Measurements from ENCODE around the gene UBAC2. TPM values are rescaled to one million over a fixed set of nuclear protein-coding genes. Genes with fewer than 3 reads are reported as not detected.

Gene UBAC2
- total RNA-seq, 1 donor from 2014 or later = 34.0 TPM

- intact Hi-C loops (cut with DNase I) = loop anchor here (5.0 kb wide), 1 partner anchor 254 kb away; no protein-coding TSS in a partner anchor
- DNase-seq (ENCODE audit: low spot score) (no peak), ATAC-seq (no peak)
These were observed 22.0 kb upstream of the UBAC2 start for GRCh38 chr13:99178636-99179035.

- intact Hi-C loops (cut with DNase I) = loop anchor here (5.0 kb wide), 1 partner anchor 253 kb away; no protein-coding TSS in a partner anchor
These were observed 21.2 kb upstream of the UBAC2 start for GRCh38 chr13:99179460-99179859.

GRCh38 chr13:99182439-99182838 lies 18.2 kb upstream of the UBAC2 start:
- intact Hi-C loops (cut with DNase I) = no loop called here
- ATAC-seq = no peak
- DNase-seq (ENCODE audit: low spot score) = no peak

More at GRCh38 chr13:99179460-99179859, 21.2 kb upstream of the UBAC2 start:
- ATAC-seq = no peak
- DNase-seq (ENCODE audit: low spot score) = no peak

GRCh38 chr13:99185606-99186005 lies 15.0 kb upstream of the UBAC2 start:
- ATAC-seq (no peak), DNase-seq (ENCODE audit: low spot score) (no peak)
- intact Hi-C loops (cut with DNase I) = no loop called here

- ATAC-seq (no peak), DNase-seq (ENCODE audit: low spot score) (no peak)
- intact Hi-C loops (cut with DNase I) = no loop called here
These were observed 10.3 kb upstream of the UBAC2 start for GRCh38 chr13:99190147-99190985.

- ATAC-seq (no peak), DNase-seq (ENCODE audit: low spot score) (no peak)
- intact Hi-C loops (cut with DNase I) = no loop called here
These were observed 9.2 kb upstream of the UBAC2 start for GRCh38 chr13:99191336-99191899.

GRCh38 chr13:99191900-99192399 lies 8.7 kb upstream of the UBAC2 start:
- no peak for DNase-seq (ENCODE audit: low spot score)
- intact Hi-C loops (cut with DNase I) = no loop called here
- no peak for ATAC-seq

- intact Hi-C loops (cut with DNase I) = no loop called here
- DNase-seq (ENCODE audit: low spot score) (no peak), ATAC-seq (no peak)
These were observed 8.2 kb upstream of the UBAC2 start for GRCh38 chr13:99192480-99192879.

- no peak for DNase-seq (ENCODE audit: low spot score)
- ATAC-seq = no peak
- intact Hi-C loops (cut with DNase I) = no loop called here
These were observed 7.5 kb upstream of the UBAC2 start for GRCh38 chr13:99193152-99193551.

GRCh38 chr13:99196466-99197116 lies 4.1 kb upstream of the UBAC2 start:
- no peak for ATAC-seq
- DNase-seq (ENCODE audit: low spot score) = no peak
- intact Hi-C loops (cut with DNase I) = no loop called here

GRCh38 chr13:99197117-99197651 lies 3.5 kb upstream of the UBAC2 start:
- DNase-seq (ENCODE audit: low spot score) (no peak), ATAC-seq (no peak)
- intact Hi-C loops (cut with DNase I) = no loop called here

- intact Hi-C loops (cut with DNase I) = no loop called here
- peak; percentile 40 for ATAC-seq
These were observed 868 bp upstream of the UBAC2 start for GRCh38 chr13:99199541-99200431.

GRCh38 chr13:99203601-99204579 lies 3.2 kb downstream of the UBAC2 start:
- DNase-seq (ENCODE audit: low spot score) = no peak
- intact Hi-C loops (cut with DNase I) = no loop called here
- ATAC-seq = no peak

More at GRCh38 chr13:99199541-99200431, 868 bp upstream of the UBAC2 start:
- DNase-seq (ENCODE audit: low spot score) = no peak

GRCh38 chr13:99205621-99206220 lies 5.1 kb downstream of the UBAC2 start:
- DNase-seq (ENCODE audit: low spot score) (no peak), ATAC-seq (no peak)
- intact Hi-C loops (cut with DNase I) = no loop called here

- intact Hi-C loops (cut with DNase I) = no loop called here
- DNase-seq (ENCODE audit: low spot score) (no peak), ATAC-seq (no peak)
These were observed 5.6 kb downstream of the UBAC2 start for GRCh38 chr13:99206226-99206625.

GRCh38 chr13:99206873-99207272 lies 6.2 kb downstream of the UBAC2 start:
- intact Hi-C loops (cut with DNase I) = no loop called here
- ATAC-seq (no peak), DNase-seq (ENCODE audit: low spot score) (no peak)

GRCh38 chr13:99207511-99207910 lies 6.9 kb downstream of the UBAC2 start:
- intact Hi-C loops (cut with DNase I) = no loop called here
- DNase-seq (ENCODE audit: low spot score) (no peak), ATAC-seq (no peak)

Data from sciatic nerve (tissue), 2 donors.